Stimulated activated CD8-positive, alpha-beta memory T cell treated with anti-CD3 and anti-CD28 coated beads, Interleukin-4, amount 100 ng/mL, for 4 hours (primary cell): ENCODE measurements around the gene SPRY2.
"Not testable (repeated sequence)": the region's sequence is repeated elsewhere in the genome, so short reads cannot be mapped to it uniquely, and the experiment has no call there.

ENCODE experiments used
- DNase-seq, 2 donors: peaks; one replicate each; pipeline ENCODE4 v3.0.0-alpha.2; 2020; ENCODE audit warnings: low read depth in 2 of 2, low spot score in 1 of 2

Gene SPRY2

GRCh38 chr13:80355496-80356094, 14.7 kb upstream of the SPRY2 start:
- not testable (repeated sequence) for DNase-seq

DNA sequence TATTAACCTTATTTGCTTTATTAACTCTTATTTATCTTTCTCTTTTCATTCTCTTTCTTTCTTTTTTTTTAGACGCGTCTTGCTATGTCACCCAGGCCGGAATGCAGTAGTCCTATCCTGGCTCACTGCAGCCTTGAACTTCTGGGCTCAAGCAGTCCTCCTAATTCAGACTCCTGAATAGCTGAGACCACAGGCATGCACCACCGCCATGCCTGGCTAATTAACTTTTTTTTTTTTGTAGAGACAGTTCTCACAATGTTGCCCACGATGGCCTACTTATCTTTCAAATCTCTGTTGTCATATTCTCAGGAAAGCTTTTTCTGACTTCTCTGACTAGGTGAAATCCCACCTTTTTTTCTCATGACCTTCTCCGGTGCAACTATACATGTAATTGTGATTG, 7.8 kb upstream of the SPRY2 start:
- no peak for DNase-seq

DNA sequence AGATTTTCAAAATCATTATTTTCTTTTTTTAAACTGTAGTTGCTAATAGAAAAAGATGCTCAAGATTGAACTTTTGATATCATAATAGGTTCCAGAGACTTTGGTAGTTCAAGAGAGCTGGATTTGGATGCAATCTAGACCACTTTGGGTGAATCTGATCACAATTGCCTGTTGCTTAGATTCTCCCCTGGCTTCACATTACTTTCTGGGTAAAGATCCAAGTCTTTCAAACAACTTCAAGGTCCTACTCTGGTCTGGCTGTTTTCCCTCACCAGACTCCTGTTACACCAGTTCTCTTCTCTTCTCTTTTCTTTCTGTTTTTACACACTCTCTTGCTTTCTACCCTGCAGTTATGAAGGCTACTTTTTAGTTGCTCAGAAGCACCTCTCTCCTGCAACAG, 7.4 kb upstream of the SPRY2 start:
- DNase-seq, result no peak

GRCh38 chr13:80345771-80346510, 5.0 kb upstream of the SPRY2 start:
- no peak for DNase-seq

GRCh38 chr13:80344032-80344431, 3.1 kb upstream of the SPRY2 start:
- not testable (repeated sequence) for DNase-seq

DNA sequence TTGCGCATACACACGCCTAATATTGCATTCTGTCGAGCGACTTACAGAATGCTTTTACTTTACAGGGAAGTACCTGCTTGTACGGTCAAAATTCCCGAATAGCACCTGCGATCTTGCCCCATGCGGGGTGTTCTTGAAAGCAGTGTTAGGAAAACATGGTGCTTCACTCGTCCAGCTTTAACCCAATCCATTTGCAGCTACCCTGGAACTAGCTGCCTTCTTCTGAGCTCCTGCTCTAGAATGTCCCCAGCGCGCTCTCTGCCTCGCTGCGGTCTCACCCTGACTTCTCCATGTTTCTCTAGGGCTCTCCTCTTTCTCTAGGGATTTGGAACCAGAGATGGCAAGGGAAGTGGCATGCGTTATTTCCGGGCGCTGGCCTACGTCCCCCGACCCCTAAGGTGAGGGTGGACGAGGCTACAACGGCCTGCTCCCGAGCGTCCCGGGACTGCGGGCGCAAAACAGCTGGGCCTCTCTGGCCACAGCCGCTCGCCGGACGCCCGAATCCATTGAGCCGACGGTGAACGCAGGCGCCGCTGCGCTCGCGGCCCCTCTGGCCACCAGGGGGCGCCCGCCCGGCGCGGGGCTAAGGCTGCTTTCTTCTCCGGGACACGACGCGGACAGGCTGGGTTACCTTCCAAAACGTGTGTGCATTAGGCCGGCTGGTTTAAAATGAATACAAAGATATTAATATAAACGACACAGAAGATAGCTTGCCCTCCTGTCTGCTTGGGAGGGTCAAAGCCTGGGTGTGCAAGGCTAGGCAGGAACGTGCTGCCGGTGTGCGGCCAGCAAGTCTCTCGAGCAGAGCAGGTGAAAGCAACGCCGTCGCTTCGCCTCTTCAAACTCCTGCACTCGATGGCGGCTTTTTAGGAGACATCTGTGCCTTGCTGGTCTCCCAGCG, 1.8 kb upstream of the SPRY2 start:
- peak; percentile 21 to 40 for DNase-seq

DNA sequence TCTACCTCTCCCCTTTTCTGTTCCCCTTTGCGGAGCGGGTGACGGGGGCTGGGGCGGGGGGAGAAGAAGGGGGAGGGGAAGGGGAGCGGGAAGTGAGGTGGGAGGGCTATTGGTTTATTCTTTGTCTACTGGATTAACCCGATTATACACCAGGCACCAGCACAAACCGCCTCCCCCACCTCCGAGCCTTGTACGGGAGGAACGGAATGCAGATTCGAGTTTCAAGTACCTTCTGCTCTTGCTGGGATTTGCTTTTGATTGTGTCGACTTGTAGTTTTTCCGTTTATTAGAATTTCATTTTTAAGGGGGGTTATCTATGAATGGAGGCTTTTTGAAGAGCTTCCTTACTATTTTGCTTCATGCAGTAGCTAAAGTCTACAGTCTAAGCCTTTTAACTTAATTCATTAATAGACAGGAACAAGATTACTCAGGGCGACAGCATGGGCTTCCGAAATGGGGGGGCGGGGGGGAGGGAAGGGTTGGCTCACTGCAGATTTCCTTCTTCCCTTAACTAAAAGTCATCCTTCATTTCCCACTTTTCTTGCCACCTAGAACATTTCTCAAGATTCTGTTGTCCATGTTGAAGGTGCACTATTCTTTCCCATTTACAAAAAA, 937 bp upstream of the SPRY2 start:
- DNase-seq, result no peak

DNA sequence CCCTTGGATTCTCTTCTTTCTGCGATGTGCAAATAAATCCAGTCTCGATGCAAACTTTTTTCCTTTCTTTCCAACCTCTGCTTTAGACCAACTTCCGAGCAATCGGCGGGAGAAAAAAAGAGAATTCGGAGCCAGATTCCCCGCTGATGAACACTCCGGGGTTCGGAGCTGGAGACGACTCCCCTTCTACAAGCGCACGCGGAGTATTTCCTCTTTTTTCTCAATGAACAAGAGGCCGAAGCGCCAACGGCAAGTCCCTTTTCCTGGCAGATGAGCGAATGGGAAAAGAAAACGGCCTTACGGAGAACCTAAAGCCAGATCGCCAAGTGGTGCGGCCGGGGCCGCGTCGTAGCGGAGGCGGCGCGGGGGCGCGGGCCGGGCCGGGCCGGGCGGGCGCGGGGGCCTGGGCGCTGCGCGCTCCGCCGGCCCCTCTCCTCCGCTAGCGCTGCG, 250 bp downstream of the SPRY2 start:
- no peak for DNase-seq

- DNase-seq, result no peak
Observed at GRCh38 chr13:80339912-80340650, 845 bp downstream of the SPRY2 start.

GRCh38 chr13:80339563-80339911, 1.4 kb downstream of the SPRY2 start:
- no peak for DNase-seq

GRCh38 chr13:80338781-80339562, 2.0 kb downstream of the SPRY2 start:
- DNase-seq, result no peak

GRCh38 chr13:80337288-80338081, 3.4 kb downstream of the SPRY2 start:
- DNase-seq, result no peak

DNA sequence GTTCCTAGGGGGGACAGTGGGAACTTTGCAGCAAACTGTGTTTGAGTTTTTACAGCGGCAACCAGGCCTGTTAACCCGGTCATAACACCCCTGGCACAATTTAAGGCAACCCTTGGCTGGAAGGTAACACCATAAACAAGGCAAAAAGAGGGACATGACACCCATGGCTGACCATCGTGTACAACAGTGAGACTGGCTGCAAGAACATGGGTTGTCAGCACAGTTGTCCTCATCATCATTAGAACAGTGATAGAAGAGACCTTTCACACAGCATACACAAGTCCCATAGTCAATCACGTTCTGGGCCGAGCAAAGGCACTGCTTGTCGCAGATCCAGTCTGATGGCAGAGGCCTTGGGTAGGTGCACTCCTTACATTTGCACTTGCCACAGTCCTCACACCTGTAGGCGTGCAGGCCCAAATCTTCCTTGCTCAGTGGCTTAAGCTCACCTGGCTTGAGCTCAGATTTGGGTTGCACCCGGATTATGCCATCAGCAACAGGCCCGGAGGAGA, 4.1 kb downstream of the SPRY2 start:
- no peak for DNase-seq

DNA sequence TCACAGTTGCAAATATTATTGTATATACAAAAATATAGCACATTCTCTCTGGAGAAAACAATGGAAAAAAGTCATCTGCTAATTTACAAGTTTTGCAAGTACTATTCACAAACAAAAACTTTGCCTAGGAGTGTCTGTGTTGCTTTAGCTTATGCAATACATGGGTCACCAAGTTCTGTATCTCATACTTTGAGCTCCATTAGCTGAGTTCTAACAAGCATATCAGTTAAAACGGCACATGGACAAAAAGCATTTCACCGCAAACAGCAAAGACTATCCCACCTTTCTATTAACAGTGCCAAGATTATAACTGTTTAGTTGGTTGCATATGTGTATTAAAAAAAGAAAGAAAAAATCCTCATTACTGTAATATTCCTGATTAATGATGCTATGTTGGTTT, 4.6 kb downstream of the SPRY2 start:
- no peak for DNase-seq

GRCh38 chr13:80334597-80335260, 6.2 kb downstream of the SPRY2 start:
- no peak for DNase-seq

DNA sequence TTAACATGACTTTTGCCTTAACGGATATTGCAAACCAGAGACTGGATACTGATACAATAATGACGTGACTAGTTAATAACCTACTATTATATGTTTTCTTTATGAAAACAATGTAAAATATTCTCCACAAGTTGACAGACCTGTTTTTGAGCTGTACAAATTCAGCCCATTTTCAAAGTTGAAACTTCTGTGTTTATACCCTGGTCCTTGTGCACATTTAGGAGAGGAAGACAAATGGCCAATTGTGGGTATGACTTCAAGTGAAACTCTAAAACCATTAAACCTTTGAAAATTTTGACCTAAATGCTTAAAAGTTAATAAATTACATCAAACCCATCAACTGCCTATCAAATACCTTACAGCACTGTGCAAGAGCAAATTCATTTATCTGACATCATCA, 8.9 kb downstream of the SPRY2 start:
- no peak for DNase-seq

GRCh38 chr13:80329250-80329649, 11.7 kb downstream of the SPRY2 start:
- no peak for DNase-seq

- no peak for DNase-seq
Observed at GRCh38 chr13:80319004-80319403, 21.9 kb downstream of the SPRY2 start.
